GM21526 (cell line): ENCODE results near the gene UBR1.
A peak's percentile ranks its signal among the peaks of the same experiment; 100 is the strongest.
"Not testable (repeated sequence)": the region's sequence is repeated elsewhere in the genome, so short reads cannot be mapped to it uniquely, and the experiment has no call there.

Experiments used
- ATAC-seq: cut with Tn5 transposase; IDR thresholded peaks from one replicate; pipeline ENCODE4 v1.9.1; 2021; ENCODE audit warnings: moderate library complexity; ENCODE audit not compliant: unreplicated experiment, low FRiP score

UBR1 gene

GRCh38 chr15:42984493-42985034 lies 121.3 kb downstream of the UBR1 start:
- no peak for ATAC-seq

DNA sequence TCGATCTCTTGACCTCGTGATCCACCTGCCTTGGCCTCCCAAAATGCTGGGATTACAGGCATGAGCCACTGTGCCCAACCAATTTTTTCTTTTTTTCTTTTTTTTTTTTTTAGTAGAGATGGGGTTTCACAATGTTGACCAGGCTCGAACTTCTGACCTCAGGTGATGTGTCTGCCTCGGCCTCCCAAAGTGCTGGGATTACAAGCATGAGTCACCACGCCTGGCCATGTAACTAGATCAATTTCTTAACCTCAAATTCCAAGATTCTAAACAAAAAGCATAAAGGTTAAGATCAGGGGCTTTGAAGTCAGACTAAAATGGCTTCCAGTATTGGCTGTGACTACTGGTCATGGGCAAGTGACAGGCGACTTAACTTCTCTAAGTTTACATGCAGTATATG lies 126.7 kb downstream of the UBR1 start:
- not testable (repeated sequence) for ATAC-seq

DNA sequence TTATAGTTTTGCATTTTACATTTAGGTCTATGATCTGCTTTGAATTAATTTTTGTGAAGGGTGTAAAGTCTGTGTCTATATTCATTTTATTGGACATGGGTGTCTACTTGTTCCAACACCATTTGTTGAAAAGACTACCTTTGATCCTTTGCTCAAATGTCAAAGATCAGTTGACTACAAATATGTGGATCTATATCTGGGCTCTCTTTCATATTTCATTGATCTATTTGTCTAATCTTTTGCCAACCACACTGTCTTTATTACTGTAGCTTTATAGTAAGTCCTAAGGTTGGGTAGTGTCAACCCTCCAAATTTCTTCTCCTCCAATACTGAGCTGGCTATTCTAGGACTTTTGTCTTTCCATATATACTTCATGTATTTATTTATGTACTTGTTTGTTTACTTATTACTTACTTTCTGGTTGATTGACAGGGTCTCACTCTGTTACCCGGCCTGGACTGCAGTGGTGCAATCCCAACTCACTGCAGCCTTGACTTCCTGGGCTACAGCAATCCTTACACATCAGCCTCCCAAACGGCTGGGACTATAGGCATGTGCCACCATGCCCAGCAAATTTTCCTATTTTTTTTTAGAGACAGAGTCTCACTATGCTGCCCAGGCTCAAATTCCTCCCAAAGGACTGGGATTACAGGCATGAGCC lies 131.5 kb downstream of the UBR1 start:
- no peak for ATAC-seq

GRCh38 chr15:42973114-42973513 lies 132.7 kb downstream of the UBR1 start:
- no peak for ATAC-seq

- ATAC-seq: no peak
Measured at GRCh38 chr15:42971830-42972229, 134.0 kb downstream of the UBR1 start.

GRCh38 chr15:42964476-42964875 lies 141.4 kb downstream of the UBR1 start:
- no peak for ATAC-seq

- ATAC-seq: no peak
Measured at GRCh38 chr15:42955518-42955917, 150.3 kb downstream of the UBR1 start.

DNA sequence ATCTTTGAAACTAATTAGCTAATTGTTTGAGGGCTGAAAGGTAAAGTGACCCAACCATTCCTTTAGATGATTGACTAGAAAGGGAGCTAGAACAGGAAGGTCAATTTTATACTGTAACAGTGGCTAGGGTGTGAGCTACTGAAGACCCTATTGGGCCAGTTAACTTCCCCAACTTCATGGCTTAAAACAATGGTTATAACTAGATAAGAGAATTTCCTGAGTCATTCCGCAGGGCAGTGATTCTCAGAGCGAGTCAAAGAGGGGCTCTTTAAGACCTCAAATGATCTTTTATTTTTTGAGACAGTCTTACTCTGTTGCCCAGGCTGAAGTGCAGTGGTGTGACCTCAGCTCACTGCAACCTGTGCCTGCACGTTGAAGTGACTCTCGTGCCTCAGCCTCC lies 151.5 kb downstream of the UBR1 start:
- no peak for ATAC-seq

- ATAC-seq: not testable (repeated sequence)
Measured at GRCh38 chr15:42948898-42949297, 156.9 kb downstream of the UBR1 start.

- no peak for ATAC-seq
Measured at GRCh38 chr15:42940527-42940926, 165.3 kb downstream of the UBR1 start.

GRCh38 chr15:42939841-42940240 lies 166.0 kb downstream of the UBR1 start:
- no peak for ATAC-seq

DNA sequence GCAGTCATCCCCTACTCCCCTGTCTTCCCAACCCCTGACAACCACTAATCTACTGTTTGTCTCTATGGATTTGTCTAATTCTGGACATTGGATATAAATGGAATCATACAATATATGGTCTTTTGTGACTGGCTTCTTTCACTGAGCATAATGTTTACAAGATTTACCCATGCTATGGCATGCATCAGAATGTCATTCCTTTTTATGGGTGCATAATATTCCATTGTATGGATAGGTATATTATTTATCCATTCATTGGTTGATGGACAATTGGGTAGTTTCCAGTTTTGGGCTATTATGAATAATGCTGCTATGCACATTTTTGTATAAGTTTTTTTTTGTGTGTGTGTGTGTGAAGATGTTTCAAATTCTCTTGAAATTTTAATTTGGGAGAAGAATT lies 168.7 kb downstream of the UBR1 start:
- no peak for ATAC-seq

DNA sequence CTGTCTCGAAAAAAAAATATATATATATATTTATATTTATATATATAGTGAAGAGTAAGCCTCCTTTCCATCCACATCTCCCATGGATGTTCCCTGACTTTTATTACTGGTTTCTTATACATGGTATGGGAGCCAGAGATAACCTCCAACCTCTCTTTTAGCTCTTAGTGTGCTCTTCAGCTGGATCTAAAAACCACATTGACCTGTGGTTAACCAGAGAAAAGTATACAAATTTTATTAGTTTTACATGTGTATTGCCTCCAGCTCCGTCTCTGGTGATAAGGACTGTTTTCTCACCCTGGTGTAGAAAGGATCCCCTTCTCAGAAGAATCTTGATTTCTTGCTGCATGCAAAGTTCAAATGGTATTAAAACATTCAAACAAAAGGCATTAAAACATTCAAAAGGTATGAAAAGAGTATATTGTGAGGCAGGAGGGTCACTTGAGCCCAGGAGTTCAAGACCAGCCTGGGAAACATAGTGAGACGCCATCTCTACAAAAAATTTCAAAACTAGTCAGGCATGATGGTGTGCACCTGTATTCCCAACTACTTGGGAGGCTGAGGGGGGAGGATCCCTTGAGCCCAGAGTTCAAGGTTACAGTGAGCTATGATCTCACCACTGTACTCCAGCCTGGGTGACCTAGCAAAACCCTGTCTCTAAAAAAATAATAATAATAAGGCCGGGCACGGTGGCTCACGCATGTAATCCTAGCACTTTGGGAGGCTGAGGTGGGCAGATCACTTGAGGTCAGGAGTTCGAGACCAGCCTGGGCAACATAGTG lies 171.8 kb downstream of the UBR1 start:
- ATAC-seq: no peak

DNA sequence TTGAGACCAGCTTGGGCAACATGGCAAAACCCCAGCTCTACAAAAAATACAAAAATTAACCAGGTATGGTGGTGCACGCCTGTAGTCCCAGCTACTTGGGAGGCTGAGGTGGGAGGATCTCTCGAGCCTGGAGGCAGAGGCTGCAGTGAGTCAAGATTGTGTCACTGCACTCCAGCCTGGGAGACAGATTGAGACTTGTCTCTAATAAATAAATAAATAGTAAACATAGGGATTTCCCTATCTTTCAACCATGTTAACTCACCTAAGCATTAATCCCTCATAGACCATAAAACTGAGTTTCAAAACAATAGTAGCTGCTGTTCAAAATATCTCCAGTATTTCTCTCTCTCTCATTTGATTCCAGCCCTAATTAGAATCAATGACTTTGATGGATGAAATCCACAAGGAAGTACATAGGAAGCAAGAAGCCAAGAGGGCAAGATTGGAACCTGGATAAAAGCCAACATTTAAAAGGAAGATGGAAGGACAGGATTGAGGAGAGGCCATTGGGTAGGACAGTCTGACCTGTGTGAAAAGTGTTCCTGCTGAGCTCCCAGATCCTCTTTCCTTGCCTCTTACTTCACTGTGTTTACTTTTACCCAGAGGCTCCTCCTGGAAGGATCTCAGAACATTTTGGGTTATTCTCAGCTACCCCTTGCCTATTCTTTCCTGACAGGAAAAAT lies 172.9 kb downstream of the UBR1 start:
- ATAC-seq: no peak

DNA sequence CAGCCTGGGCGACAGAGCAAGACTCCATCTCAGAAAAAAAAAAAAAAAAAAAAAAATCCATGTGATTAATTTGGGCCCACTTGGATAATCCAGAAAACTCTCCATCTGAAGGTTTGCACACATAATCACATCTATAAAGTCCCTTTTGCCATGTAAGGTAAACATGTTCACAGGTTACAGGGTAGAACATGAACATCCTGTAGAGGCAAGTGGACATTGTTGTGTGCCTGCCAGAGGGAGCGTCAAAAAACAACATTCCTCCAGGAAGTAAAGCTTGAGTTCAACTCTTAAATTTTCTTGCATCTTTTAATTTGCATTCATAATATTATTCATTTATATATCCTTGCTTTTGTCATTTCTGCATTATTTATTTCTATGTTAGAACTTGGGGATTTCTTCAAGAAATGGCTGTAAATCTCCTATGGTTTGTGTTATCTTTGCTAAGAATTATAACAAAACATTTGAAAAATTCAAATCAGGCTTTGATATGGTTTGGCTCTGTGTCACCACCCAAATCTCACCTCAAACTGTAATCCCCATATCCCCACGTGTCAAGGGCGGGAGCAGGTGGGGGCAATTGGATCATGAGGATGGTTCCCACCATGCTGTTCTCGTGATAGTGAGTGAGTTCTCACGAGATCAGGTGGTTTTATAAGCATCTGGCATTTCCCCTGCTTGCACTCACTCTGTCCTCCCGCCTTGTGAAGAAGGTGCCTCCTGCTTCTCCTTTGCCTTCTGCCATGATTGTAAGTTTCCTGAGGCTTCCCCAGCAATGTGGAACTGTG lies 173.9 kb downstream of the UBR1 start:
- ATAC-seq: no peak

DNA sequence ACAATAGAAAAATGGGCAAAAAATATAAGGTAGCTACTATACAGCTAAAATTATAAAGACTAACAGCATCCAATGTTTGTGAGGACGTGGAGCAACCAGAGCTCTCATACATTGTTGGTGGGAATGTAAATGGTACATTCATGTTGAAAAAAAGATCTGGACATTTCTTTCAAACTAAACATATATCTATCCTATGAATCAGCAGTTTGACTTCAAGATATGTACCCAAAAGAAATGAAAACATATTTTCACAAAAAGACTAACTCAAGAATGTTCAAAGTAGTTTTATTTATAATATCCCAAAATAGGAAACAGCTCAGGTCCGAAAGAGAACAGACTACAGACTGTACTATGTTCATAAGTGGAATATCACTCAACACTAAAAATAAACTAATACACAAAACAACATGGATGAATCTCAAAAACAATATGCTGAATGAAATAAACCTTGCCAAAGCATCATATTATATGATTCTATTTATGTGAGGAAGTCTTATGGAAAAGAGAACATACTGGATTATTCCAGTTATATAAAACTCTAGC lies 176.5 kb downstream of the UBR1 start:
- no peak for ATAC-seq

- no peak for ATAC-seq
Measured at GRCh38 chr15:42921342-42921731, 184.5 kb downstream of the UBR1 start.

DNA sequence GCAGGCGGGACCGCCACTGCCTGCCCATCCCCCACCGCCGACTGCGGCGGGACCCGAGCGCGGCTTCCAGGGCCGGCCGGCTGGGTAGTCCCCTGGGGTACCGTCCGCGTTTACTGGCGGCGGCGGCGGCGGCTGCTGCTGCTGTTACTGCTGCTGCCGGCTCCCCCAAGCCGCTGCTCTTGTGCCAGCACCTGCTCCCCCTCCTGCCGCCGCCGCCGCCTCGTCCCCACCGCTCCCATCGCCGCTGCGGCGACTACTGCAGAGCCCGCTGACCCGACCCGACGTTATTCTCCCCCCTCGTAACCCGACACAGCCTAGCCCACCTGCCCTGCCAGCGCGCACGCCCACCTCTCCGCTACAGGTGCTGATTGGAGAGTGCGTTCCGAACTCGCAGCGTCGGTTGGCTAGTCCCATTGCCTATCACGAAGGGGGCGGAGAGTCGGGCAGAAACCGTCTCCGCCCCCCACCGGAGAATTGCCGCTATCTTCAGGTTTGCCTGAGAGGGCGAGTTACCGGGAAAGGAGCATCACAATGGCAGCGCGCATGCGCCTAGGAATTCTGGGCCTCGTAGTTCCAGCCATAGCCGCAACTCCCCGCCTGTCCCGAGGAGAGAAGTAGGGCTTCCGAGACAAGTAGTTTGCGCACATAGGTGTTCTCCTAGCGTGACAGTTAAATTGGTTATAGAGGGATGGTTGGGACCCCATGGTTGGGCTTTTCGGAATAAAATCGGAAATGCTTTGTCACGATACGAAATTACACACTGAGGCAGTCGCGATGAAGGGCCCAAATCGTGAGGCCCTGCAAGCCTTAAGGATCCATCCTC lies 185.1 kb downstream of the UBR1 start, which contains the start of gene TTBK2:
Gene TTBK2 (minus strand): TSS at position 260 of the 823 bp plus-strand sequence. CDS start 42,161 bp downstream, outside the sequence.
- ATAC-seq: peak; percentile 91

DNA sequence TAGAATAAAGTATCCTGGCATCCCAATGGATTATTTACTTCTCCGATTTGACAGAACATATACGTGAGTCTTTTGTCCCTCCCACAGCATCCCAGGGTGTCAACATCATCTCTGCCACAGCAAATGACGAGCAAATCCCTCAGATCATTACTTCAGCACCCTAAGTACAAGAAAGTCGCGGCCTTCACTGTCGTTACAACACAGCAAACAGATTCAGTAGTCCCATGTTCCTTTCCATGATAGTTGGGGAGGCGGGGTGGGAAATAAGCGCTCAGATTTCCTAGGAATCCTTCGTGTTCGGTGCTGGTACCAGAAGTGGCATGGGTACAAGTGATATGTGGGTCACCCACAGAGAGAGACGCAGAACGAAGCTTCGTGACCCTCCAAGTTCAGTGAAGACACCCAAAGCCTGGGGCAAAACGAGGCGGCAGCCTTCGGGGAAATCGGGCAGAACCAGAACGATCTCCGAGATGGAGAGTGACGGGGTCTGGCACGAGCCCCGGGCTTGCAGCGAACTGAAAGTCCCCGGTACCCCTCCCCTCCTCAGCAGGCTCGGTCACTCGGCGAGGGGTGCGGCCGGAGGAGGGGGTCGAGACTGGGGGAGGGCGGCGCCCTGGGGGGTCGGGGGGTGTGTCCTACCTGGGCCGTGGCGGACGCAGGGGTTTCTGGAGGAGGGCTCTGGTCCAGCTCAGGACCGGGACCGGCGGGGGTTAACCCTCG lies 185.9 kb downstream of the UBR1 start:
- ATAC-seq: peak; percentile 20
